Activated naive CD8-positive, alpha-beta T cell treated with anti-CD3 and anti-CD28 coated beads, Interleukin-2, amount 10 ng/mL, durations not matched to agents 7 days and 5 days (primary cell): Measurements from ENCODE around the gene ZNF644. TPM values are rescaled to one million over a fixed set of nuclear protein-coding genes. Genes with fewer than 3 reads are reported as not detected.
"Not testable (repeated sequence)": the region's sequence is repeated elsewhere in the genome, so short reads cannot be mapped to it uniquely, and the experiment has no call there.

ENCODE experiments used
- ATAC-seq: fragments of 150-1000 bp; cut with Tn5 transposase; one replicate; pipeline ENCODE4 v1.10.0; 2021; ENCODE audit warnings: low read depth, moderate library complexity
- POLR2A ChIA-PET: fragments of 350-600 bp; sonication (Branson Sonifier 250); formaldehyde crosslinking; loops from one replicate; lab custom pipeline; 2021; ENCODE audit warnings: antibody characterized with exemption; lab: Charles Lee
- DNase-seq: peaks from one replicate; pipeline ENCODE4 v3.0.0; 2021
- H3K27ac Mint-ChIP-seq: one replicate; pipeline ENCODE4 v1.8.0; 2022; ENCODE audit warnings: mild to moderate bottlenecking, mixed read lengths
- H3K27me3 Mint-ChIP-seq: one replicate; pipeline ENCODE4 v1.8.0; 2022; ENCODE audit warnings: mild to moderate bottlenecking, moderate library complexity, mixed read lengths
- H3K36me3 Mint-ChIP-seq: one replicate; pipeline ENCODE4 v1.8.0; 2021; ENCODE audit warnings: mild to moderate bottlenecking, mixed read lengths
- H3K4me1 Mint-ChIP-seq: one replicate; pipeline ENCODE4 v1.8.0; 2021; ENCODE audit warnings: mixed read lengths
- H3K4me3 Mint-ChIP-seq: one replicate; pipeline ENCODE4 v1.8.0; 2022; ENCODE audit warnings: mild to moderate bottlenecking, moderate library complexity, mixed read lengths
- H3K9me3 Mint-ChIP-seq: one replicate; pipeline ENCODE4 v1.8.0; 2021; ENCODE audit warnings: mixed read lengths
- total RNA-seq, 2 experiments: library from RNA; stranded (reverse); gene quantifications; one replicate each; pipeline ENCODE4 v1.2.3, GENCODE V29; 2021

Gene ZNF644
- total RNA-seq, 2 experiments from 2014 or later = 53.1 to 55.5 TPM

- ATAC-seq = no peak
- Mint-ChIP-seq H3K4me3 (no peak overlapping the region), H3K9me3 (peaks cover 12% of the 10 kb centered on the region), H3K27me3 (no peaks in the 10 kb centered on the region), H3K27ac (no peak overlapping the region), H3K36me3 (peaks cover 45% of the 10 kb centered on the region), H3K4me1 (peaks cover 26% of the 10 kb centered on the region)
- DNase-seq = no peak
- POLR2A ChIA-PET = no interaction called here
Measured at GRCh38 chr1:90959352-90960206, 62.3 kb downstream of the ZNF644 start.

DNA sequence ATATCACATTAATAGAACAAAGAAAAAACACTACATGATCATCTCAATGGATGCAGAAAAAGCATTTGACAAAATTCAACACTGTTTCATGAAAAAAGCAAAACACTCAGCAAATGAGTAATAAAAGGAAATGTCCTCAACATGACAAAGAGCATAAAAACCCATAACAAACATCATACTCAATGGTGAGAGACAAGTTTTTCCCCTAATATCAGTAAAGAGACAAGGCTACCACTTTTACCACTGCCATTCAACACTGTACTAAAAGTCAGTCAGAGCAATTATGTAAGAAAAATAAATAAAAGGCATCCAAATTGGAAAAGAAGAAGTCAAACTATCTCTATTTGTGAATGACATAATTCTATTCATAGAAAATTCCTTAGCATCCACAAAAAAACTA is 64.3 kb downstream of the ZNF644 start:
- Mint-ChIP-seq H3K27ac (no peak overlapping the region), H3K9me3 (peaks cover 12% of the 10 kb centered on the region), H3K4me1 (peaks cover 28% of the 10 kb centered on the region), H3K36me3 (peaks cover 58% of the 10 kb centered on the region), H3K4me3 (no peak overlapping the region), H3K27me3 (no peaks in the 10 kb centered on the region)
- POLR2A ChIA-PET = no interaction called here
- DNase-seq (no peak), ATAC-seq (no peak)

GRCh38 chr1:90955769-90956168 is 66.1 kb downstream of the ZNF644 start:
- Mint-ChIP-seq H3K27me3 (no peaks in the 10 kb centered on the region), H3K4me1 (peaks cover 28% of the 10 kb centered on the region), H3K9me3 (peaks cover 14% of the 10 kb centered on the region), H3K4me3 (no peak overlapping the region), H3K27ac (no peak overlapping the region), H3K36me3 (peaks cover 65% of the 10 kb centered on the region)
- POLR2A ChIA-PET = interaction anchor here (0.9 kb wide), 1 partner anchor 43 kb away, joined by 3 read pairs; no protein-coding TSS in a partner anchor
- DNase-seq = no peak
- no peak for ATAC-seq

DNA sequence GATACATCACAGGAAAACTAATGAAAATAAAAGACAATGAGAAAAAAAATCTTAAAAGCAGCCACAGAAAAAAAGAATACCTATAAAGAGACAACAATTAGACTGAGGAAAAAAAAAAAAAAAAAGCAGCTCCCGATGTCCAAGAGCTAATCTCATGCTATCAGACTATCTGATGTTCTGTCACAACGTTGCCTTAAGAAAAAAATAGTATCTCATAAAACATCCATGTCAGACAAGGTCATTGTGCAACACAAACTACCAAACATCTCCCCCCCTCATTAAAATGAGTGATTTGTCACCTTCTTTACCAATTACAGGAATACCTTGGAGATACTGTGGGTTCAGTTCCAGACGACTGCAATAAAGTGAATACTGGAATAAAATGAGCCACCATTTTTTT is 68.9 kb downstream of the ZNF644 start:
- no peak overlapping the region for H3K4me3 Mint-ChIP-seq
- no peak overlapping the region for H3K27ac Mint-ChIP-seq
- peaks cover 15% of the 10 kb centered on the region for H3K9me3 Mint-ChIP-seq
- H3K27me3 Mint-ChIP-seq = no peaks in the 10 kb centered on the region
- DNase-seq (no peak), ATAC-seq (no peak)
- POLR2A ChIA-PET = no interaction called here
- H3K36me3 Mint-ChIP-seq = peaks cover 54% of the 10 kb centered on the region
- H3K4me1 Mint-ChIP-seq = peaks cover 20% of the 10 kb centered on the region

- Mint-ChIP-seq H3K4me1 (peaks cover 13% of the 10 kb centered on the region), H3K36me3 (peaks cover 39% of the 10 kb centered on the region), H3K27me3 (no peaks in the 10 kb centered on the region), H3K4me3 (no peak overlapping the region), H3K27ac (no peak overlapping the region), H3K9me3 (peaks cover 11% of the 10 kb centered on the region)
- POLR2A ChIA-PET = no interaction called here
- no peak for DNase-seq
- ATAC-seq = no peak
Measured at GRCh38 chr1:90951009-90951408, 70.8 kb downstream of the ZNF644 start.

DNA sequence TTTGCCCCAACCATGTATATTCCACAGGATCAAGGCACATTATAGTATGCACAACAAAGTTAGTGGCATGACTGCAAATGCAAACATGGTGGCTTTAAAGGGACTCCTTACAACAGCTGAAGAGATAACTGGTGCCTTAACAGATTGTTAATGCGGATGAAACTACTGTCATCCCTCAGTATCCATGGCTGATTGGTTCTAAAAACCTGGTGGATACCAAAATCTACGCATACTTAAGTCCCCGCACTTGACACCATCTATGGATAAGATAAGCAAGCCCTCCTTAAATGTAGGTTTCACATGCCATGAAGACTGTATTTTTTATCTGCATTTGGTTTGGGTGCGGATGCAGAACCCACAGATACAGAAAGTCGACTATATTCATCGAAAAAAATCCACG is 73.5 kb downstream of the ZNF644 start:
- POLR2A ChIA-PET = no interaction called here

GRCh38 chr1:90946630-90947029 is 75.2 kb downstream of the ZNF644 start:
- ATAC-seq (no peak), DNase-seq (no peak)
- peaks cover 3% of the 10 kb centered on the region for H3K9me3 Mint-ChIP-seq
- H3K36me3 Mint-ChIP-seq = peaks cover 17% of the 10 kb centered on the region
- POLR2A ChIA-PET = no interaction called here
- no peak overlapping the region for H3K27ac Mint-ChIP-seq
- peaks cover 3% of the 10 kb centered on the region for H3K4me1 Mint-ChIP-seq
- no peaks in the 10 kb centered on the region for H3K27me3 Mint-ChIP-seq
- no peak overlapping the region for H3K4me3 Mint-ChIP-seq

More for the DNA sequence above, 73.5 kb downstream of the ZNF644 start:
- Mint-ChIP-seq H3K36me3 (peaks cover 25% of the 10 kb centered on the region), H3K27ac (no peak overlapping the region), H3K4me3 (no peak overlapping the region), H3K27me3 (no peaks in the 10 kb centered on the region), H3K4me1 (peaks cover 8% of the 10 kb centered on the region), H3K9me3 (peaks cover 3% of the 10 kb centered on the region)
- no peak for ATAC-seq
- no peak for DNase-seq

DNA sequence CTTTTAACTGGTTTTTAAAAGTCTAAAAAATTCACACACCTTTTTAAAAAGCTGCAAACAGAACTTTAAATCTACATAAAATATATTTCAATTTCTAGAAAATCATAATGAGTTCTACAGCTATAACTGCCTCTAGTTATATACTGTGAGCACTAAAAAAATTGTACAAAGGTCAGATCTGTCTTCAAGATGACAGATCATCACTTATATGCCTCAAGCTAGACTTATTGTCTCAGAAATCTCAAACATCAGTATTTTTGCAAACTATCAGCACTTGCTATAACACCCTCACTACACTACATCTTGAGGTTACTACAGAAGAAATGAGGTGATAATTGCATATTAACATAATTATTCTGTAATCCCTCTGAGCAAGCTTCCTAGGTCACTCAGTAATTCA is 76.5 kb downstream of the ZNF644 start:
- Mint-ChIP-seq H3K9me3 (peaks cover 2% of the 10 kb centered on the region), H3K27me3 (no peaks in the 10 kb centered on the region), H3K4me1 (no peaks in the 10 kb centered on the region), H3K4me3 (no peak overlapping the region), H3K27ac (no peak overlapping the region), H3K36me3 (peaks cover 17% of the 10 kb centered on the region)
- DNase-seq (no peak), ATAC-seq (no peak)
- POLR2A ChIA-PET = no interaction called here

GRCh38 chr1:90943966-90944365 is 77.9 kb downstream of the ZNF644 start:
- POLR2A ChIA-PET = no interaction called here
- peaks cover 30% of the 10 kb centered on the region for H3K36me3 Mint-ChIP-seq
- H3K27ac Mint-ChIP-seq = no peak overlapping the region
- DNase-seq (no peak), ATAC-seq (no peak)
- H3K4me3 Mint-ChIP-seq = no peak overlapping the region
- no peaks in the 10 kb centered on the region for H3K27me3 Mint-ChIP-seq
- H3K9me3 Mint-ChIP-seq = peaks cover 2% of the 10 kb centered on the region
- H3K4me1 Mint-ChIP-seq = no peaks in the 10 kb centered on the region

GRCh38 chr1:90940746-90941145 is 81.1 kb downstream of the ZNF644 start:
- DNase-seq (no peak), ATAC-seq (no peak)
- POLR2A ChIA-PET = no interaction called here
- Mint-ChIP-seq H3K27ac (no peak overlapping the region), H3K9me3 (peaks cover 2% of the 10 kb centered on the region), H3K4me1 (peaks cover 4% of the 10 kb centered on the region), H3K4me3 (no peak overlapping the region), H3K27me3 (no peaks in the 10 kb centered on the region), H3K36me3 (peaks cover 53% of the 10 kb centered on the region)

DNA sequence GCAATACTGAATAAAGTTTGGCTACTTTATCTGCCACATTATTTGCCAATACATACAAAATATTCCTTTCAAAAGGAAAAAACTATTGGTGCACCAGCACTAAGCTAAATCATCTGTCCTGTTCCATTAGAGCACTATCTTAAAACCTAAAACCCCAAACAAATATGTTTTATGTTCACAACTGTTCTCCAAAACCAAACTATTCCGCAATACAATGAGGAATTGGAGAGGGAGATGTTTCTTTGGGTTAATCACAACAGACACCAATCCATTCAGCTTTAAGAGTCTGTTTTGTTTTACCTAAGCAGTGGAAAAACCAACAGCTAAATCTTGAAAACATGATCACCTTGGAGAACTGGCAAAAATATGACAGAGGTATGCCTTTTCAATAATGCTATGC is 85.1 kb downstream of the ZNF644 start:
- no peak for ATAC-seq
- Mint-ChIP-seq H3K27ac (no peak overlapping the region), H3K36me3 (peaks cover 66% of the 10 kb centered on the region), H3K4me1 (peaks cover 4% of the 10 kb centered on the region), H3K27me3 (no peaks in the 10 kb centered on the region), H3K9me3 (peaks cover 2% of the 10 kb centered on the region), H3K4me3 (no peak overlapping the region)
- DNase-seq = no peak
- POLR2A ChIA-PET = no interaction called here

DNA sequence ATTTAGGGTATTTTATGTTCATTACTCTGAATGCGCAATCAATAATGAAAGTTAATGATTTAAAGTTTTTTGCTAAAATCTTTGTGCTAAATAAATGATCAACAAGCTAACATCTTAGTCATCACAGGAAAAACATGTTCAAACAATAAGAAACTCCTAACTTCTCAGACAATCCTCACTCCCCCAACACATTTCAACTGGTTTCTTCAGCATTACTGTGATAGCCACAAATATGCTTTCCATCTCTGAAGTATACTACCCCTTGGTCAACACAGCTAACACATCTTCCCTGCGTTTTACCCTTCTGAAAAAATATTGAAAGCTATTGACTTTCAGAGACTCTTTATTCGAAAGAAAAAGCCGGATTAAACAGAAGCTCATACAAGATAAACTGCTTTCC is 85.8 kb downstream of the ZNF644 start:
- Mint-ChIP-seq H3K27me3 (no peaks in the 10 kb centered on the region), H3K36me3 (peaks cover 65% of the 10 kb centered on the region), H3K4me3 (no peak overlapping the region), H3K27ac (no peak overlapping the region), H3K4me1 (peaks cover 4% of the 10 kb centered on the region), H3K9me3 (peaks cover 2% of the 10 kb centered on the region)
- POLR2A ChIA-PET = no interaction called here
- DNase-seq (no peak), ATAC-seq (no peak)

DNA sequence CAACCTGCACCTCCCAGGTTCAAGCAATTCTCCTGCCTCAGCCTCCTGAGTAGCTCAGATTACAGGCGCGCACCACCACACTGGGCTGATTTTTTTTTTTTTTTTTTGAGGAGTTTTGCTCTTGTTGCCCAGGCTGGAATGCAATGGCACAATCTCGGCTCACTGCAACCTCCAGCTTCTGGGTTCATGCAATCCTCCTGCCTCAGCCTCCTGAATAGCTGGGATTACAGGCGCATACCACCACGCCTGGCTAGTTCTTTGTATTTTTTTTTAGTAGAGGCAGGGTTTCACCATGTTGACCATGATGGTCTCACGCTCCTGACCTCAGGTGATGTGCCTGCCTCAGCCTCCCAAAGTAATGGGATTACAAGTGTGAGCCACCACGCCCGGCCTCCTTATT is 93.6 kb downstream of the ZNF644 start:
- H3K27me3 Mint-ChIP-seq, H3K27ac Mint-ChIP-seq, ATAC-seq, H3K9me3 Mint-ChIP-seq, H3K4me3 Mint-ChIP-seq, DNase-seq: not testable (repeated sequence)
- H3K36me3 Mint-ChIP-seq = peaks cover 43% of the 10 kb centered on the region
- POLR2A ChIA-PET = interaction anchor here (0.6 kb wide), 1 partner anchor 60 kb away, joined by 3 read pairs; no protein-coding TSS in a partner anchor
- H3K4me1 Mint-ChIP-seq = peaks cover 27% of the 10 kb centered on the region

DNA sequence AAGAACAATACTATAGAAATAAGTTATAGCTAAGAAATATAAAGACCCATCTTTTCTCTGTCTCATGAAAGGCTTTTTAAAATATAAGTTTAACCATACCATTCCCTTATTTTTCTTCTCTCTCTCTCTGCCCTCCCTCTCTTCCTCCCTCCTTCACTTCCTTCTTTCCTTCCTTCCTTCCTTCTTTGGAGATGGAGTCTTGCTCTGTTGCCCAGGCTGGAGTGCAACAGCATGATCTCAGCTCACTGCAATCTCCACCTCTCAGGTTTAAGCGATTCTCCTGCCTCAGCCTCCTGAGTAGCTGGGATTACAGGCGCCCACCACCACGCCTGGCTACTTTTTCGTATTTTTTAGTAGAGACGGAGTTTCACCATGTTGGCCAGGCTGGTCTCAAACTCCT is 94.2 kb downstream of the ZNF644 start:
- POLR2A ChIA-PET, H3K4me3 Mint-ChIP-seq, H3K27me3 Mint-ChIP-seq, H3K27ac Mint-ChIP-seq, H3K9me3 Mint-ChIP-seq, DNase-seq, ATAC-seq: not testable (repeated sequence)
- H3K36me3 Mint-ChIP-seq = peaks cover 39% of the 10 kb centered on the region
- peaks cover 29% of the 10 kb centered on the region for H3K4me1 Mint-ChIP-seq
